GM19035 (cell line): ENCODE data around the gene ZNF597.

Source experiments
- ATAC-seq: cut with Tn5 transposase; IDR thresholded peaks from one replicate; pipeline ENCODE4 v1.9.1; 2021; ENCODE audit not compliant: unreplicated experiment

ZNF597 gene

DNA sequence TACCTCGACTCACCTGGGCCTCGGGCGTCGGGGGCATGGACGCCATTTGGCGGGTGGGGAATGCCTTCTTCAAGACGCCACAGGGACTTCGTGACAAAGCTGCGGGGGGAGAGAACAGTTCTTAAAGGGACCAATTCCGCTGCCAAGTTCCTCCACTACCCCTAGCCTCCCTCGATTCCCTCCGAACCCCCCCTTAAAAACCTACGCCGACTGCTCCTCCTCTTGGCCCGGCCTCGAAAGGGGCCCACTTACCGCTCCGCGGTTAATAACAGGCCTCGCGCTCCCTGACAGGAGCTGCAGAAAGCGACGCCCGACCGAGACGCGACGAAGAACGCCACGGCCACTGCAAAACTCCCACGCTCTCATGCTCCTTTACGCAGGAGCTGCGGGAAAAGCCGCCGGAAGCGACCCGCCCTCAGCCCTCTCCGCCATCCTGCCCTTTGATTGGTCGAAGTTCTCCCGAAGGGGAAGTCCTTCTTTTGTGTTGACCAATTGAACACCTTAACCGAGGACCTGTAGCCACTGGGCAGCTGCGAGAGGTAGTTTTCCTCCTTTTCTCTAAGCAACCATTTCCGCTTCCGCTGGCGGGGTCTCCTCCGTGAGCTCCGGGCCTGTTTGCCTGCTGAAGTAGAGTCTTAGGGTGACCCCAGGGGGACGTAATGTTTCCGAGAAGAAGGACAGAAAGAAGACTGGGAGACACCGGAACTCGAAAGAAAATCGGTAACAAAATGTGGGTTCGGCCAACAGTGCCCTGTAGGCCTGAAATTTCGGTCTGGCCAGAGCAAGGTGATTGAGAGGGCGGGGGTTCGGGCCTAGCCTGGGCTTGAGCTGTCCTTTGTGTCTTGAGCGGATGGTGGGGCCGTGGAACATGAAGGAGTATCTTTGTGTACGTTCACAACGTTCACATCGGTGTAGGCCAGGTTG is at the start of gene ZNF597, which contains the start of gene NAA60:
TSS of gene ZNF597 (minus strand) at position 397 of the 924 bp plus-strand sequence. CDS start at position 46, 351 bp downstream.
TSS of gene NAA60 (plus strand) at position 573 of the 924 bp plus-strand sequence. CDS start 32,548 bp downstream, outside the sequence.
- ATAC-seq = peak; percentile 83

DNA sequence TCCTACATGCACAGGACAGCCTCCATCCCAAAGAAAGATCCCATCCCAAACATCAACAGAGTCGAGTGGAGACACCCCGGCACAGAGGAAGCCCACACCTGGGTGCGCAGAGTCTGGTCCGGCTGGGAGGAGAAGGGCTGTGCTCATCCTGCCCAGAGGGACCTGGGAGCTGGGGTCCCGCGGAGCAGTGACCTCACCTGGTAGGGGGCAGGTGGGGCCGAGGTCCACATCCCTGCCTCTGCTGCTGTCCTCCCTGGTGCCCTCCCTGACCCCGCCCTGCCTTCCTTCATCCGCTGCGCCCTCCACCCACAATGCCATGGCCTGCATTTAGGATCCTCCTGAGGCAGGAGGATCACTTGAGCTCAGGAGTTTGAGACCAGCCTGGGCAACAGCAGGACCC is 49.1 kb upstream of the ZNF597 start:
- no peak for ATAC-seq

DNA sequence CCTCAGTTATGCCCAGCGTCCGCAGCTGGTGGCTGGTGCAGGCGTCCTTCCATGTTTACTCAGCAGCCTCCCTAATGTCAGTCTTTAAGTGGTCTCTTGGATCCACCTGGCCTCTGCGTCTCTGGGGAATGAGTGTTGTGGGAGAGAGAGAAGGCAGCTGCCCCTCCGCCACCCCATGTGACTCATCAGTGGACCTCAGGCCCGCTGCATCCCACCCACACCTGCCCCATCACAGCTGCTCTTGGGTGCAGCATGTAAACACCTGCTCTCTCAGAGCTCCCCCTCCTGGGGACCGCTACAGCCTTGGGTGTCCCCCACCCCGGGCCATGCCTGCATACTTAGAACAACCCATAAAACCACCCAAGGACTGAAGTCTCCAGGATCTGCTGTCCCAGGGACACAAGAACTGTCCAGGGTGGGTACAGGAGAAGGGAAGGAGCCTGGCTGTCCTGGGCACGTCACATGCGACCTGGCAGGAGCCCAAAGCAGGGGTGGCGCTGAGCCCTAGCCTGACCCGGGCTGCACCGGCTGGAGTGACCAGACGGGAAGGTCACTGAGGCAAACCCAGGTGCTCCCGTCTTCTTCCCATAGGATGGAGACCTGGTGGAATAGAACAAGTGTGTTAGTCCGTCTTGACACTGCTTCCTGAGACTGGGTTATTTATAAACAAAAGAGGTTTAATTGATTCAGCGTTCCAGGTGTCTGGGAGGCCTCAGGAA is 47.8 kb upstream of the ZNF597 start:
- no peak for ATAC-seq

DNA sequence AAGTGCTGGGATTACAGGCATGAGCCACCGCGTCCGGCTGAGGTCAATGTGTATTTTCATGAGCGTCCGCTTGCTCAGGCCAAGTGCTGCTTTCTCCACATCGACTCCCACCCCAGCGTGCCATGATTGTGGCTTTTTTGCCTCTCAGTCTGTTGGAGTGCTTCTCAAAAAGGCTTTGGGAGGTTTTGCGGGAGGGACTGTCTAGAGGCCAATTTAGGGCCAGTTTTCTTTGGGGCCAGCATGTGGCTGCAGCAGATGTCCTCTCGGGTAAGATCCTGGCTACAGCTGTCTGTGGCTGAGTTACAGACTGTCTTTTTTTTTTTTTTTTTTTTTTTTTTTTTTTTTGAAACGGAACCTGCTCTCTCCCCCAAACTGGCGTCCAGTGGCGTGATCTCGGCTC is 45.5 kb upstream of the ZNF597 start:
- no peak for ATAC-seq

DNA sequence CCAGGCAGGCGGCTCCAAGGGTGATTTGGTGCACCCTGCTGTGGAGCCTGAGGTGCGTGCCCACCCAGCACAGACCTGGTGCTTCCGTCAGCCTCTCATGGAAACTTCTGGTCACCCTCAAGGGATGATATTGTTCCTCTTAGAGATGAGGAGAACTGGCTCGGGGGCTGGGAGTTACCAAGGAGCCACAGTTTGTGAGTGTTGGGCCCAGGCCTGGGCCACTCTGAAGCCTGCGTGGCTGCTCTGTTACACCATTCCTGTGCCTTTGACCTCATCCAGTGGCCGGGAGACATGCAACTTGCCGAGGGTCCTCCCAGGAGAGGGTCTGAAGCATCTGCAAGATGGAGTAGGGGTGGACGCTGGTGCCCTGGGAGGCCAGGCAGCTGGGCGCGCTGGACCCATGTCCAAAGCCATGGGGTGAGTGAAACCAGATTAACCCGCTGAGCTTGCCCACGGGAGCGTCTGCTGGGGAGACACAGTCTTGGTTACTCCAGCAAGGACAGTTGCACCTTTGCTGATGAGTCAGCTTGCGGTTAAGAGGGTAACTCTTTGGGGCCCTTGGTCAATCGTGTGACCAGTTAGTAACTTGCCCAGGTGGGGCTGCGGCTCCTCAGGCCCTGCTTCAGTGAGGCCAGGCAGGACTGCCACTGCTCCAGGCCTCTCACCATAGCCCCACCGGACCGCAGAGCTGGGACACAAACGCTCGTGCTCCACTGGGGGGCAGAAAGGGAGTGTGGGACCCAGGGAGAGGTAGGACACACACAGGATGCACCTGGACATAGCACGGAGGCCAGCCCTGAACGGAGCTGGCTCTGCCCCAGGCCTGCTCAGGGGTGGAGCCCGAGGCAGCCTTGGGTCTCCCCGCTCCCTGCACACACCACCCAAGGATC is 44.5 kb upstream of the ZNF597 start:
- ATAC-seq = no peak

GRCh38 chr16:3486506-3487215 is 43.4 kb upstream of the ZNF597 start:
- no peak for ATAC-seq

DNA sequence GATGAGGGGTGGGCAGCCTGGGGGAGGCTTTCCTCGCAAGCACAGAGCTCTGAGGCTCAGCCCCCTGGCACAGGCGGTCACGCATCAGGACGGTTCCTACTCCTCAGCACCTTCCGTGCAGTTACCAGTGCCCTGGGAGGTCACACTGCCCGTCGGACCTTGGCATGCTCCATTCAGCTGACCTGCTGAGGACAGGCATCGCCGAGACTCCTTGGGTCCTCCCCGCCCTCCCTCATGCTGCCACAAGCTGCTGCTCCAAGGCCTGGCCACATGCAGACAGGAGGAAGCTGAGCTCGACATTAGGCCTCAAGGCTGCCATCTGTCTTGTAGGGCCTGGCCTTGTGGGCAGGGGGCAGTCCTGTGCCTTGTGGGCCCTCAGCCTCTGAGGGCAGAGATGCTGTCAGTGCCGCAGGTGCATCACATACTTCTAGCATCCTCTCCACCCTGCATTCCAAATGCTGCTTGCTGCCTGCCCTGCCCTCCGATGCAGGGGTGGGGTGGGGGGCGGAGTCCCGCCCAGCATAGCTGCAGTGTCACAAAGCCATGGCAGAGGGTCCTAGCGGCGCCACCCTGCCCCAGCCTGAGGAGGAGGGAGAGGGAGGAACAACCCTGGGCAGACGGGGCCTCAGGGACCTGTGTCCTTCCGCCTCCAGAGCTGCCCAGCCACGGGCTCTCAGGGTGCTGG is 42.7 kb upstream of the ZNF597 start:
- ATAC-seq = no peak

- ATAC-seq = no peak
These were observed 41.9 kb upstream of the ZNF597 start for GRCh38 chr16:3485097-3485745.

DNA sequence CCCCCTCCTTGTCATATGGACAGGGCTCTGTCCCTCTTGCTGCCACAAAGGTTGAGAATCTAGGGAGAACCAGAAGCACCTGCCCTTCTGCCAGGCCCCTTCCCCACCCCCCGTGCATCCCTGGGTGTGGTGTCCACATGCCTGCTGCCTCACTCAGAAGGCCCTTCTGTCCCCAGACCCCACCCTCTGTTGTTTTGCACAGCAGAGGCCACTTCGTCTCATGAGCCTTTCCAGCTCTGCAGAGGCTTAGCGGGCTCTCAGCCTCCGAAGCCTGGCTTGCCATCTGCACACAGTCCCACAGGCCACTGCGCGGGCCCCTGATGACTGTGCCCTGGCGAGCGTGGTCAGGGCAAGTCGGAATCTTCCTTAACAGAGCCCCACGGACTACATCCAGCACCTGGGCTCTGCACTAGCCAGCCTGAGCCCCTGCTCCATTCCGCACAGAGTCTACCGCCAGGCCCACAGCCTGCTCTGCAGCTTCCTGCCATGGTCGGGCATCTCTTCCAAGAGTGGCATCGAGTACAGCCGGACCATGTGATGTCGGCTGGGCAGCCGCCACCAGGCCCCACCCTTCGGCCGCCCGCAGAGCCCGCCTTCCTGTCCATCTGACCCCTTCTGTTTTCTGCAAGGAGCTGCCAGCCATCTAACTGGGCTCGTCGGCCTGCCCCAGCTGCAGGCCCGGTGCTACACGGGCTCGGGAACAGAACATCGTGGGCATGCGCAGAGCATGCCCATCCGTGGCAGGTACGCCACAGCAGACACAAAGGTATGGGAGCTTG is 41.2 kb upstream of the ZNF597 start:
- ATAC-seq = no peak

DNA sequence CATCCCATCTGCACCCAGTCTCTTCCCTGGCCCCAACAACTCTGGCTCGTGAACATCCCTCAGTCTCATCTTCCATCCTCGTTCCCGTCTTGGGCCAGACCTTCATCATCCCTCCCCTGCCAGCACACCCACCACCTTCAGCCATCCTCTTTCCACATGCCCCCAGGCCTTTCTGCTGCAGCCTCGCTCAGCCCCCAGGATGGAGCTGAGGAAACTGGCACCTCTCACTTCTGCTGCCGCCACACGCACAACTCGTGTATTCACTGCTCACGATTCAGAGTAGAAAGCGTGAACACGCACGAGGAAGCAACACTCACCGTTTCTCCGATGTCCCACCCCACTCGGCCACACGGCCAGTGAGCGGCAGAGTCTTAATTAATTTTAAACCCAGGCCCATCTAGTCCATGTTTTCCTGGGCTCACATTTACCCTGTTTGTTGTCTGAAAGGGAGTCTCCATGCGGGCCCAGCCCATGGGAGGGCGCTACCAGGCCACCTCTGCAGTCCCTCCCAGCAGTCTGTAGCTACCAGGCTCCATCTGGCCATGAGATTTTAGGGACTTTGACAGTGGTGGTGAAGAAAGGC is 39.4 kb upstream of the ZNF597 start:
- ATAC-seq = no peak

DNA sequence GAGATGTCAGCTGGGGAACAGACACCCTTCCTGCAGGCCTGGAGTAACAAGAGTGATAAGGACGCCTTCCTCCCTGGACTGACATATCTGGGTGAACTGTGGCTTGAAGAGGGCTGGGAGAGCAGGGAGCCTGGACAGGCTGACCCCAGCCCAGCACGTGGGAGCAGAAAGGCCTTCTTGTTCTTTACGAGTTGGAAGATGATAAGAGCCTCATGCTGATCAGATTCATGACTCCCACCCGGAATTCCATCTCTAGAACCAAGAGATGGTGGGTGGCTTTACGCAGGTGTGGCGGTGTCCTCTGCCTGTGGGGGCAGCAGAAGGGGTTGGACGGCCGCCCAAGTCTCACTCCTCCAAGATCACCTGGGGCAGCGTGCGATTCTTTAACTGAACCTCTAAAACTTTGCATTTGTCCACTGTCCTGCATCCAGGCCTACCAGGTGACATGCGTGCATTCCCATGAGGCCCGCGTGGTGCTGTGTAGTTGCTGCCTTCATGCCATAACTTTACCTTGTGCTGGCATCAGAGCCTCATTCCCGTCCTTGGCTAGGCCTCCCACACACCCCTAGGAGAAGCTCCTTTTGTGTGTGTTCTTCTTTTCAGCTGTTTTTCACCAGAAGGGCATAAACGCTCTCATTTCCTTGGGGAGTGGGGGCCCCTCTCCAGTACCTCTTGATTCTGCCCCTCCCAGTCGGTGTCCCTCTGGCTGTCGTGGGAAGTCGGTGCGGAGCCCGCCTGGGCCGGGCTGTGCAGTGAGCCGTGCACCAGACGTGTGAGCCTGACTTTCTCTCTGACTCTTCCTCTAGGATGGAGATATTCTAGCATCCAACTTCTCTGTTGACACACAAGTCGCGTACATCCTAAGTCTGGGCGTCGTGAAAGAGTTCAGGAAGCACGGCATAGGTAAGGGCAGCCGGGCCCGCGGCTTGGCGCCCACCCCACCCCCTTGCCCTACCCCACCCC is 38.7 kb upstream of the ZNF597 start:
- no peak for ATAC-seq

DNA sequence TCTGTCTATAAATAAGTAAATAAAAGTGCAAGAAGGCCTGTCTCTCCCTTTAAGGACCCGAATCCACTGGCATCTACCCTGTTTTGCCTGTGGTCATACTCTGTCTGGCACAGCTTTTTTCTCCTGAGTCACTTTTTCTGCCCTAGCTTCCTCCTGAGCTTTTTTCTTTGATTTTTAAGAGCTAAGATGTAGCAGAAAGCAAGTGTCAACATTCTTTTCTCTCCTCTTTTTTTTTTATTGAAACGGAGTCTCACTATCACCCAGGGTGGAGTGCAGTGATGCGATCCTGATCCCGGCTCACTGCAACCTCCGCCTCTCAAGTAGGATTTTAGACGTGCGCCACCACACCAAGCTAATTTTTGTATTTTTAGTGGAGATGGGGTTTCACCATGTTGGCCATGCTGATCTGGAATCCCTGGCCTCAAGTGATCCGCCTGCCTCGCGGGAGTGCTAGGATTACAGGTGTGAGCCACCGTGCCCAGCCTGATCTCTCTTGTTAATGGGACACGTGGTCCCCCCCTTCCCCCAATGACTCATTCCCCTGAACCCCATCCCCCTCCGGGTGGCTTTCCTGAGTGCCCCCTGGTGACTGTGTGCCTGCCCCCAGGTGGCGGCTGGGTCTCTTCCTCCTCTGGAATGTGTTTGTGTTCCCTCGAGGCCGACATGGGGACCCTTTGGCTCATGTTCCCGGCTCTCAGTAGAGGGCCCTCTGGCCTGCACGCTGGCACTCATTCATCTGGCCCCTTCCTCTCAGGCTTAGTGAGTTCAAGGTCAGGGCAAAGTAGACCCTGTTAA is 37.8 kb upstream of the ZNF597 start:
- no peak for ATAC-seq

DNA sequence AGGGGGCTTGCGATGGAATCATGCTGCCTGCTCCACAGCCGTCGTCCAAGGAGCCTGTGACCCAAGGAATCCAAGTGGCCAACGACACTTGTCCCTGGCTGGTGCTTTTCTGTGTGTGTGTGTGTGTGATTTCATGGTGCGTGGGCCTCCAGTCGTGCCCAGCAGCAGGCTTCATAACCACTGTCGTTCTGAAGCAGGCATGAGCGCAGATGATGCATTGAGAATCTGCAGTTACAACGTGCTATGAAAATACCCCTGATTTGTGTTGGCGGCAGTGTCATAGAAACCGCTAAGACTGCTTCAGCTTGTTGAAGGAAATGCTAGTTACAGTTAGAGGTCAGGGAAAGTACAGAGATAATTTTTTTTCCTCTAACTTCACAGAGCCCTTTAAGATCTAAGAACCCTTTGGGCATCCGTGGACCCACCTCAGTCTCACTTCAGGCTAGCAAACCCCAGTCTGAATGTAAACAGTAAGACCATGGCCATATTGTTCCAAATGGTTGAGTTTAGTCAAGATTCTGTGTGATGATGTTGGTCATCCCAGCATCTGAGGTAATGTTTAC is 36.4 kb upstream of the ZNF597 start:
- no peak for ATAC-seq

DNA sequence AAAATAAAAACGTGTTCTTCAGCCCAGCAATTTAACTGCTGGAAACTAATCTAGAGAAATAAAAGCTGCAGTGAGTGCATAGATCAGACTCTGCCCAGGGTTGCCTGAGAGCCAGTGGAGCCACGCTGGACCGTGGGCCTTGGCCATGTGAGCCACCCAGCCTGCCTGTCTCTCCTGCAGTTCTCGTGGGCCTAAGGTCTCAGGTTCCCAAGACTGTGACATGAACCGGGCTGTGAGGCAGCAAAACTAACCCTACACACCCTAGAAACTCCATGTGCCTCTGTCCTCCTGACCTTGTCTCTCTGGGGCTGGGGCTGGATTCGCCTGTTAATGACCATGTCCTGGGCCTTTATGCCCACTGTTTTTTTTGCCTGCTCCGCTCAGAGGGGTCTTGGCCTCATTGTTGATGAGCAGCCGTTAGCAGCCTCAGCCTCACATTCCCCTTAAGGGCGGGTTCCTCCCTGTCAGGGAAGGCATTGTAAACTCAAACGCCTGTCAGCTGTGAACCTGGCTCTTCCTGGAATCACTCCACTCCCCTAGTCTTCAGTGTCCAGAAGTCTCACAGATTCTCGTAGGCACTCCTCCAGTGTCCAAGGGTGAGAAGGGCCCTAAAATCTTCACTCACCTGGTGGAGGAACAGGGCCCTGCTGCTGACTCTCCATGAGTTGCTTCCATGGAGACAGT is 35.1 kb upstream of the ZNF597 start:
- no peak for ATAC-seq

GRCh38 chr16:3476409-3476808 is 33.1 kb upstream of the ZNF597 start:
- ATAC-seq = no peak
